ENCODE measurements around the gene SH2D4B.
"Not testable (repeated sequence)": the region's sequence is repeated elsewhere in the genome, so short reads cannot be mapped to it uniquely, and the experiment has no call there.

Gene SH2D4B

DNA sequence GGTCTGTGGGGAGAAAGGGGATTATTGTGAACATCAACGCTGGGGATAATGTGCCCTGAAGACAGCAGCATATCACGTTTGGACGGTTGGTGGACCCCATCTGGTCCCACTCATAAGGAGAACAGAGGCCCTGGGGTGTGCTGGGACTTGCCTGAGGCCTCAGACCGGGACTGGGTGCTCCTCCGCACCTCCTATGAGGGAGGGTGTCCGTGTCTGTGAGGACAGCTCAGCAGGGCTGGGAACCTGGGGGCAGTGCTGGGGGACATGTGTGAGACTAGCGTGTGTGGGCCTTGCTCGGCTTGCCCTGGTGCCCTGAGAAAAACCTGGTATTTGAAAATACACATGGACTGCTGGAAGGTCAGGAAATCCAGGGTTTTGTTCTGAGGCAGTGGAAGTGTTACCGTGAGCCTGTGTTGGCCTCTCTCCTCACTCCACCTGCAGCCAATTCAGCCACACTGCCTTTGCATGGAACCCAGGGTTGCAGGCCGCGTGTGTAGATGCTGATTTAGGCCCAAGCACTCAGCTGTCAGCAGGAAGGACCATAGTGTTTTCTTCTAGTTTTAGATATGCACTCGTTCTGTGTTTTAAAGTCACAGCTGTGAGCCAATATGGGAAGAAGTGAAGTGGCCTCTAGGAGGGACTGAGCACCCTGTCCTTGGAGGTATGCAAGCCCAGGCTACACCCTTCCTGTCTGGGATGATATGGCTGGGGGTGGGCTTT, 13.4 kb upstream of the SH2D4B start:
- no peak for DNase-seq (ENCODE audit: low spot score)

DNA sequence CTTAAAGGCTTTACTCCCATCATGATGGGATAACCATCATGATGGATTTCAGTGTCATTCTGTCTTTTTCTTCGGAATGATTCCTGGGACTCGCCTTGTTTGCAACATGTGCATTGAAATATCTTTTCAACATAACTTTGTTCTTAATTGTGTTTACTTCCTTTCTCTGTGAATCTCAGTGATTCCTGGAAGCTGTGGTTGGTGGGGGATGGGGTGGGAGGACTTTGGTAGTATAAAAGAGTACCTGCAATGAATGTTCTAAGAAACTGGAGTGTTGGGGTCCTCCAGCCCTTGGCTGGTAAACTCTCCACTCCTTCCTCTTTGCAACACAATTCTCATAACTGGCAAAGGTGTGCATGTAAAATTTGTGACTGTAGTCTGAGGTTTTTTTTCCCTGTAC, 11.5 kb upstream of the SH2D4B start:
- no peak for DNase-seq (ENCODE audit: low spot score)

DNA sequence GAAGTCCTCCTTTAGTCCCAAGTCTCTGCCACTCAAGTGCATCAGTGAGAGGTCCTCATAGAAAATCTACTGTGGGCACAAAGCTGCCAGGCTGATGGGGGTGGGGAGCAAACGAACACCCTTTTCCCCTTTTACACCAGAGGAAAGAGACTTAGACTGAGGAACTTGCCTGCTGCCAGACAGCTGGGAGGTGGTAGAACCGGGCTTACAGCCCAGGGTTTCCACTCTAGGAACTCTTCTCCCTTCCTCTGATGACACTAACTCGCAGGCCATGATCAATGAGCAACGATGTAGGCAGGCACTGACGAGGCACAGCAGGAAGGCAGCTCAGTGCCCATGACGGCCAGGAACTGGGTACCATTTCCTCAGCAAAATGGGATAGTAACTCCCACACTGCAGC, 11.0 kb upstream of the SH2D4B start:
- DNase-seq (ENCODE audit: low spot score), result no peak

DNA sequence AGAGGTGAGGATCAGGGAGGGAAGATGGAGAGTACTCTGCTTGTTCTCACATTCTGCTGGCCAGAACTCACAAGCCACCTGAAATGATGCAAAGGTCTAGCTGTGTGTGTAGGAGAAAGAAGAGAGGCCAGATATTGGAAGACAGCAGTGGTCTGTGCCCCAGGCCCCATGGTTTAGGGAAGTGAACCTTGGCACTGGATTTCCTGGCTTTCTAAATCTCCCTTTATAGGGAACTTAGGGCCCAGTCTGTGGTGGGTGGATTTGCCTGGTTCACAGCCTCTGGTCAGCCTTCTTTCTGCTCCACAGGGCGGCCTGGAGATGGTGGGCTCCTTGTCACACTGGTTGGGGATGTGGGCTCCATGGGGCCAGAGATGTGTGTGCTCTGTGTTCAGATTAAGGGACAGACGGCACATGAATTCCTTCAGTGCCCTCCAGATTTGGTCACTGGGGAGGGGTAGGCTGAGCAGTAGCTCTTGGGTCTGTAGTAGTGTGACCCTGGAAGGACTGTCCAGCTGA, 9.5 kb upstream of the SH2D4B start:
- no peak for DNase-seq (ENCODE audit: low spot score)

DNA sequence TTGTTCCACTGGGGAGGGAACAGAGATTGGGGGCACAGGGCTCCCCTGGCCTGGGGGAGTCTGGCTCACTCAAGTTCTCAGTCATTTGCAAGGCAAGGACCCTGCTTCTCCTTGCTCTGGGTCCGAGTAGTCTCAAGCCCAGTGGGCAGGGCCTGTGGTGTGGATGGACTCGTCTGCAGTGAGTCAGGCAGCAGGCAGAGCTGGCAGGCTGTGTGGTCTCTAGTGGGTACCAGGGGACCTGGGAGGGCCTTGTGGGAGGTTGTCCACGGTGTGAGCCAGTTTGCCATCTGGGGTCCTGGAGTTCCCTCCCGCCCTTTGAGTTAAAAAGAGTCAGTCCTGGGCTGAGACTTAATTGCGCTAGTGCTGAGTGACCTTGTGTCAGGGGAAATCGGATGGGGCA, 8.8 kb upstream of the SH2D4B start:
- no peak for DNase-seq (ENCODE audit: low spot score)

DNA sequence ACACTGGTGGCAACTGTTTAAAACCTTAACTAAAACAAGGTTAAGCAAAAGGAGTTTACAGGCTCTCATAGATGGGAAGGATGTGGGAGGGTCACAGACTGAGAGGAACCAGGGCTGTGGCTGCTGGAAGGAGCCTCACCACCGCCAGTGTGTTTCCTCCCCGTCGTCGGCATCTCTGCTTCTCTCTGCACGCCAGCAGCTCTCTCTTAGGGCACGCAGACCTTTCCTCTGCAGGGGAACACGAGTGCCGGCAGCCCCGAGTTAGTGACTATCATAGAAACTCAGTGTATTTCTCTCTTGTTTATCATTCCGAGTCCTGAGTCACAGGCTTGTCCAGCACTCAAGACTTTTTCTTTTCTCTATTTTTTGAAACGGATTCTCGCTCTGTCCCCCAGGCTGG, 8.1 kb upstream of the SH2D4B start:
- DNase-seq (ENCODE audit: low spot score), result no peak

DNA sequence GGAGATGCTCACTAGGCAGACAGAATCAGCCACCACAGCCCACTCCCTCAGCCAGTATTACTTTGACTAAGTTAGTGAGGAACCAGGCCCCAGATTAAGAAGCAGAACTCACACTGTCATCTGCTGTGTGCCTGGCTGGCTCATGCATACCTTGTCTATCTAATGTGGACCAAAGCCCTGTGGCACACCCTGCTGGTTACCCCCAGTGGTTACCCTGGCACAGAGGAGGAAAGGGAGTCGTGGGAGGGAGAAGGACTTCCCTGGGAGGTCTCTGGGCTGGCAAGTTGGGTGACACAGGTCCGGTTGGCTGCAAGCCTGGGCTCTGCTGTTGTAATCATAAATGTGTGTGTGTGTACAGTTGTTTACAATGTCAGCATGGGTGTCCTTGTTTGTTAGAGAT, 7.5 kb upstream of the SH2D4B start:
- DNase-seq (ENCODE audit: low spot score), result no peak

DNA sequence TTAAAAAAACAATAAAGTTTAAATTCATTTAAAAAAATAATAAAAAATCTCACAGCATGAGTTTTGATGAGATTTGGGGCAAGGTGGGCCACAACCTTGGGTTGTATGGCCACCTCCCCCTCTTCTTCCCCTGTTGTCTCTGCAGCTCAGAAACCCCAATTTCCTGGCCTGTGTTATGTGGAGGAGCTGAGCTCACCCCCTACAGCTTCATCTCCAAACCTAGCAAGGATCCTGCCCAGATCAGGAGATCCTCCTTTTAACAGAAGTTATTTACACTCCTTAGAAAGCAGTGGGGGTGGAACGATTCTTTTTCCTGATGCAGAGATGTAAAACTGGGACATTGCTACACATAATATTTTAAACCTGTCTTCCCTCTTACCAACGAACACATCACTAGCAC, 6.9 kb upstream of the SH2D4B start:
- no peak for DNase-seq (ENCODE audit: low spot score)

DNA sequence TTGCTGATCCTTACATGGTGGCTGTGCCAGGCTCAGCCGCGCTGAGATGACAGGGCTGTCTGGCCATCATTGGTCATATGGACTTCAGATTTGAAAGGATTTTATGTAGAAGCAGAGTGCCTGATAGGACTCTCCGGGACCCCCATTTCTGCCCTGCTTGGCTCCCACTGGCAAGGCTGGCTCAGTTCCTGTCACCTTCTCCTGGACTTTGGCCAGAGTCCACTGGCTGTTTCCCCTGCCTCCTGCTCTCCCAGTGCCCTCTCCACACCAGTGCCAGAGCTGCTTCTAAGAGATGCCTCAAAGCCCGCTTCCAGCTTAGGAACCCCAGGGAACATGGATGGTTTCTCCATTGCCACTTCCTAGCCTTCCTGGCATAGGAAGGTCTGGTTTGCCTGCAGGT, 5.1 kb upstream of the SH2D4B start:
- no peak for DNase-seq (ENCODE audit: low spot score)

DNA sequence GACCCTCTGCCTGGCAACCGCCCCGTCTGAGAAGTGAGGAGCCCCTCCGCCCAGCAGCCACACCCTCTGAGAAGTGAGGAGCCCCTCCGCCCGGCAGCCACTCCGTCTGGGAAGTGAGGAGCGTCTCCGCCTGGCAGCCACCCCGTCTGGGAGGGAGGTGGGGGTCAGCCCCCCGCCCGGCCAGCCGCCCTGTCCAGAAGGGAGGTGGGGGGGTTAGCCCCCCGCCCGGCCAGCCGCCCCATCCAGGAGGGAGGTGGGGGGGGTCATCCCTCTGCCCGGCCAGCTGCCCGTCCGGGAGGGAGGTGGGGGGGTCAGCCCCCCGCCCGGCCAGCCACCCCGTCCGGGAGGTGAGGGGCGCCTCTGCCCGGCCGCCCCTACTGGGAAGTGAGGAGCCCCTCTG, 3.6 kb upstream of the SH2D4B start:
- not testable (repeated sequence) for DNase-seq (ENCODE audit: low spot score)

DNA sequence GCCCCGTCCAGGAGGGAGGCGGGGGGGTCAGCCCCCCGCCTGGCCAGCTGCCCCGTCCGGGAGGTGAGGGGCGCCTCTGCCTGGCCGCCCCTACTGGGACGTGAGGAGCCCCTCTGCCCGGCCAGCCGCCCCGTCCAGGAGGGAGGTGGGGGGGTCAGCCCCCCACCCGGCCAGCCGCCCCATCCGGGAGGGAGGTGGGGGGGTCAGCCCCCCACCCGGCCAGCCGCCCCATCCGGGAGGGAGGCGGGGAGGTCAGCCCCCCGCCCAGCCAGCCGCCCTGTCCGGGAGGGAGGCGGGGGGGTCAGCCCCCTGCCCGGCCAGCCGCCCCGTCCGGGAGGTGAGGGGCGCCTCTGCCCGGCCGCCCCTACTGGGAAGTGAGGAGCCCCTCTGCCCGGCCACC, 3.1 kb upstream of the SH2D4B start:
- not testable (repeated sequence) for DNase-seq (ENCODE audit: low spot score)

DNA sequence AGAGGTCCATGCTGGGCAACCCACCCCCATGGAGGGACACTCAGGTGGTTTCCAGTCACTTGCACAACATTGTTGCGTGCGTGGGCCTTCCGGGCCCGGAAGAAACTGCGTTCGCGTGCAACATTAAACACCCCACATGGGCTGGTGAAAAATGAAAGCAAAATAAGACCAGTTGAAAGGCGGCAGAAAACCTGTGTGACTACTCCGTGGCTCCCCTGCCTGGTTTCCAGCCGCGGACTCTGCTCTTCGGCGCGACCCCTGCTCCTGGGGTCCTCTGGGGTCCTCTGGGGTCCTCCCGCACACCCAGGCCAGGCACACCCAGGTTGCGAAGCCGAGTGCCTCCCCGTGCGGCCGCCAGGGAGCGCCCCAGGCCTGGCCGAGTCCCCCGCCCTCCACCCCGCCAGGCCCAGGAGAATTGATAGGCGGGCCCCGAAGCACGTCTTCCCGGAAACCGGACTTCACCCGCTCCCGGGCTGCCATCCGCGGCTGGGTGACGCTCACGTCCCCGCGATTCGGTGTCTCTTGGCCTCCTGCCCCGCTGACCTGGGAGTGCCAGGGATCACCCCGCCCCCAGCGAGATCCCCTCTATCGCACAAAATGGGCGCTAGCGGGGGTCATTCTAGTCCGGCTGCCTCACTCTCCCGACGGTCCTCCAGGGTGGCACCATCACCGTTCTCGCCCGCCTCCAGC, 1.9 kb upstream of the SH2D4B start:
- peak; percentile 74 for DNase-seq (ENCODE audit: low spot score)

DNA sequence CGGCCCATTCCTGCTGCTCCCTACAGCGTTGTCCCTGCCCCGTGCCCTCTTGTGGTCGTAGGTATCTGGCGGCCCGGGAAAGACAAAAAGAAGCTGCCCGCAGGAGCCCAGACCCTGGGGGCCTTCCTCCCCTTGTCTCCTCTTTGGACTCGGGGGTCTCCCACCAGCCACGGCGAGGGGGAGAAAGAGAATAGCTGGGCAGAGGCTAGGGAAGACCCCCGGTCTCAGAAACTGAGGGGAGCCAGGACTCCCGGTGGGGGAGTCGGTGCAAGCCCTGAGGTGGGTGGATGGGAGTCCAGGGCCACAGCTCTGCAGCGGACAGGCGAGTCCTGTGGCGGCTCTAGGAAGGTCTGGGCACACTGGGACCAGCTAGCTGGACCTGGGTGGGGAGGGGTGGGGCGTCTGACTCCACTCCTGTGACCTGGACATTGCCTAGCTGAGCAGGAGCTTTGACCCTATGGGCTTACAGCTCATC, 1.3 kb upstream of the SH2D4B start:
- peak; percentile 49 for DNase-seq (ENCODE audit: low spot score)

DNA sequence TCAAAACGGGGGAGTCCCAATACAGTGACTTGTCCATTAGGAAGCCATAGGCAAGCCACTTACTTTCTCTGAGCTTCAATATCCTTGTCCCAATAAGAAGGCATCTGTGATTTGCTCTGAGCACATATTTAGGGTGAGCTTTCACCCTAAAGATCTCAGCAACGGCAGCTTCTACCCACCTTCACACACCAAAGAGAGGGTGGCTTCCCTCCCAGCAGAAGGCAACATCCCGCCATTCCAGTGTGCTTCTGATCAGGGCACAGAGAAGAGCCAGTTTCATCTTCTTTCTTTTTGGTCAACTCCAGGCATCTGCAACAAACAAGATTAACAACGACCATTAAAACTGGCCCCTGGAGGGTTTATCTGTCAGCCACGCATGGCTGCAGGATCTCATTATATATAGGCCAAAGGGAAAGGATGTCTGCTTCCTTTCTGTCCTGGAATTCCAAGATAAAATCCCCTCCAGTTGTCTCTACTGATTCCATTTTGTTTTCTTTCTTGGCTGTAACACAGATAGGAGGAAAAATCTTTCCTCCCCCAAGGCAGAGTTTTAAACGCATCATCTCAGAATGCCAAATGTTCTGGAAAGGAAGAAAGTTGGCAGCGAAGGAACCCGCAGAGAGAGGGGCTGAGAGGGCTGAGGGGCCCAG, 491 bp upstream of the SH2D4B start:
- peak; percentile 26 for DNase-seq (ENCODE audit: low spot score)

DNA sequence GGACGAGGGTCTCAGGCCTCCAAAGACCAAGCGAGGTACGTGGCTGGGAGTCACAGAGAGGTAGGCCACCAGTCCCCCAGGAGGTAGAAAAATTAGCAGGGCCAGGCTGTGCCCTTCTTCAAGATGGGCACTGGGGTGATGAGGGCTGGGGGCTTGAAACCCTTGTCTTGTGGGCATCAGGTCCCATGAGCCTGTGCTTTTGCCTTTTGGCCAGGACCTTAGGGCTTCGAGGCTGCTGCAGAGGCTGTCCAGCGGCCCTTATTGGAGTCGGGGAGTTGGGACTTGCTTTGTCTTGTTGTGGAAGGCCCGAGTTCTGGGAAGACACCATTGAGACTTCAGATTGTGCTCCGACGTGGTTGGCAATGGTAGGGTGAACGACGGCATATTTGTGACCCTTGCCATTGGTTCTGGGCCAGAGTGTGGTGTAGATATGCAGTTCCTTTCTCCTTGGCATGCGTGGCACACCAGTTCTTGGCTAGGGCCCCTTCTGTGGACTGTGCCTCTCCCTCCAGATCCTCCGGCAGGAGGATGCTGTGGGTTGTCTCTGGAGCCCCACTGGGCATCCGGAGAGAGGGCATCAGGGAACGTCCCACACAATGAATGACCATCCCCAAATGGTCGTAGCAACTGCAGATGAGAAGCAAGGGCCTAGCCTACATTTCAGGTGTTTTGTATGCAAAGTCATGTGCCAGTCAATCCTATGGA, 931 bp downstream of the SH2D4B start:
- peak; percentile 55 for DNase-seq (ENCODE audit: low spot score)

DNA sequence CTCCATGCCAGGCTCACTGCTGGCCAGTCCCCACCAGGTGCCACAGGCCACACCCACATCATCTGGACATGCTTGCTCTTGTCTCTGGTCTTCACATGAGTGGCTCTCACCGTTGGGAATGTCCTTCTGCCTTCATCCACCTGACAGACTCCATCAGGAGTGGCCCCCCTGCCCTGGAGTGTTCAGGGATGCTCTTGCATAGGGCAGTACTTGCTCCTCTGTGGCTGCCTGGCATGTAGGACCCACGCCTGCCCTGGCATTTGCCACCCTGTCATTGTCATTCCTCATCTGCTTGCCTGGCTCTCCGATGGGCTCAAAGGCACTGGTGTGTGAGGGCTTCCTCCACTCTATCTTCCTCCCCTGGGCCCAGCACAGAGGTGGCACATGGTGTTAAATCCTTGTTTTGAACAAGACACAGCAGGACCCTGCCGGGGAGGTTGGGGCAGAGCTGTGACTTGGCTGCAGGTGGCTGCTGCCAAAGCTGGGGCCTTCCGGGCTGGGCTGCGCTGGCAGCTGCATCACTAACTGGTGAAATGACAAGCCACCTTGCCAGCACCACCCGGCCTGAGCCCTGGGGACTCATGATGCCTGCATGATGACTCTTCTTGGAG, 1.8 kb downstream of the SH2D4B start:
- peak; percentile 56 for DNase-seq (ENCODE audit: low spot score)

DNA sequence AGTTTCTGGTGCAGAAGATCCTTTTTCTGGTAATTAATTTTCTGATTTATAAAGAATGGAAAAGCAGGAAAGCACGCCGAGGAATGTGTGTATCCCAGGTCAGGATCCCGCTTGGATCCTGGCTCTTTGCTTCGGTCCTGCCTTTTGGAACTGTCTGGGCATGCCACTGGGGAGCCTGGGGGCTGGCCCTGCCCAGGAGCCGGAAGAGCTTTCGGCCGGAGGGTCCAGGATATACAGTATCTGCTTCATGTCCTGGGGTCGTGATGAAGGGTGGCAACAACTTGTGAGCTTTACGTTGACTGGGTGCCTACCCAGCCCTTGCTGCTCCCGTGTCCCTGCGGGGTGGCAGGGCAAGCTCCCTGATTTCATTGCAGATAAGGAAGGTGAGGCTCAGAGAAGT, 2.4 kb downstream of the SH2D4B start:
- DNase-seq (ENCODE audit: low spot score), result peak; percentile 25

DNA sequence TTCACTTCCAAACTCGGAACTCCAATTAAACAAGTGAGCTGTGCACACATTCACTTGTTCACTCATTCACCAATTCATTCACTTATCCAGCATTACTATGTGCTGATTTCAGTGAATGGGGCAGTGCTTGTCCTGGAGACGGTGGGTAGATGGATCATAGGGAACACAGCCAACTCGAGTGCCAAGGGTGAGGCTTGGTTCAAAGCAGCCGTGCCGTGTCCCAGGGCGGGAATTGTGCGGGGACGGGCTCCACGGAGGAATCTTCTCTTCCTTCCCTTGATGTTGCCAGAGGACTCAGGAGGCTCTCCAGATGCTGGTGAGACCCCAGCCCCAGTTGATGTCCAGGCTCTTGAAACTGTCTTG, 2.9 kb downstream of the SH2D4B start:
- peak; percentile 49 for DNase-seq (ENCODE audit: low spot score)

DNA sequence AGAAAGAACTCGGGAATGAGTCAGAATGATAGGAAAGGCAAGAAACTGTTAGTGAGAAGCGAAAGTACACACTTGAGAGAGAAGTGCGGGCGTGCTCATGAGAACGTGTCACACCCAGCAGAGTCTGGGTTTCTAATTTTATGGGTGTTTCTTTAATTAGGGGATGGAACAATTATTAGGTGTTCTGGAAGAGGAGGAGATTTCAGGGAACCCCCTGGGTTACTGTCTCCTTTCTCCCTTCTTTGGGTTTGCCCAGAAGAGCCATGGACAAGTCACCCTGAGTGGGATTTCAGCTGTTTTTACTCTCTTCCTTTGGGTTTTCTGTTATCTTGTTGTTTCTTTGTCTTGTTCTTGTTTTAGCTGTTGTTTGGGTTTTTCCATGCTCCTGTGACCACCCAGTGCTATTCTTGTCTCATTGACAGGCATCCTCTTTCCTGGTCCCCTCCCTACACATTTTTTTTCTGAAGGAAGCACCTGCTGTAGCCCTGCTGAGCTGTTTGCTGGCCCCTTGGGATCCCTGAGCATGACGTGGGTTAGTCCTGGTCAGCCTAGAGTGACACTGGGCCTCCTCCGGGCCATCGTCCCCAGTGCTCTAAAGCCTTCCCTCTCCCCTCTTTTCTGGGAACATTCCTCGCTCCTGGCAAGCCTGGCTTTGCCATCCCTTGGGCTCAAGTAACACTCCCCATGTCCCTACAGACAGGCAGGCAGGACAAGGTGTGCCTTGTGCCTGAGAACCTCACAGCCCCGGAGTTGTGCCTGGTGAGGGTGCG, 3.5 kb downstream of the SH2D4B start:
- peak; percentile 45 for DNase-seq (ENCODE audit: low spot score)

DNA sequence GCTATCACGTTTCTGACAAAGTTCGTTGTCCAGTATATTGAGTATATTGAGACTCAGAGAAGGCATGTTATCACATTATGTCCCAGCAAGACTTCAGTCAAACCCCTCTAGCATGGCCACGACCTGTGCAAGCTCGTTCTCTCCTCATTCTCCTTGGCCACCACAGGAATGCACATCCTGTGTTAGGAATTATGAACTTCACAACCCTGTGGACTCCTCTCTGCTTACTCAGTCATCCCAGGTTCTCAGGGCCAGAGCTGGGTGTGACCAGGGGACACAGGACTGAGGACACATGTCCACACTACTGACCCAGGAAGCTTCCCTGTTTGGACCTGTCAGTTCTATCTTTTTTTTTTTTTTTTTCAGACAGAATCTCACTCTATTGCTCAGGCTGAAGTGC, 4.4 kb downstream of the SH2D4B start:
- no peak for DNase-seq (ENCODE audit: low spot score)

DNA sequence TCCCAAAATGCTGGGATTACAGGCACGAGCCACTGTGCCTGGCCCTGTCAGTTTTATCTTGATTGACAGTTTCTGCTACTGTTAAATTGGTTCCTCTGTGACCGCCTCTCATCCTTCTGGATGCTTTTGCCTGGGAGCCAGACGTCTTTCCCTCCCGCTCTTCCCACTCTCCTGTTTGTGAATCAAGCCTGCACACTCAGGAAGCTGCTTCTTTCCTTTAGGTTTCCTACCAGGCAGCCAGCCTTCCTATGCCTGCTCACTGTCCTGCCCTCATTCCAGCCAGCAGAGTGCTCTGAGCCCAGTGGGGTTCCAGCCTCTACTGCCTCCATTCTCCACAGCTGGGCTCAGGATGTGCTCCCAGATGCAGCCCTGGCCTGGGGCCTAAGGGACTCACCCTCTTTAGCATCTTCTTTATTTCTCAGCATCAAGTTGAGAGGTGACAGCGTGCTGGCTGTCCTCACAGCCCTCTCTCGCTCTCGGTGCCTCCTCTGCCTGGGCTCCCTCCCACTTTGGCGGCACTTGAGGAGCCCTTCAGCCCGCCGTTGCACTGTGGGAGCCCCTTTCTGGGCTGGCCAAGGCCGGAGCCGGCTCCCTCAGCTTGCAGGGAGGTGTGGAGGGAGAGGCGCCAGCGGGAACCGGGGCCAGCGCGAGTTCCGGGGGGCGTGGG, 5.1 kb downstream of the SH2D4B start:
- peak; percentile 47 for DNase-seq (ENCODE audit: low spot score)
